Measurements from ENCODE around the gene CHCT1.

Gene CHCT1

GRCh38 chr17:60451965-60452364 is 29.7 kb downstream of the CHCT1 start:
- Histone ChIP-seq H3K27ac (no peak overlapping the region), H3K4me3 (no peak overlapping the region), H3K36me3 (ENCODE audit: insufficient read depth, low read length) (peaks cover 48% of the 10 kb centered on the region), H3K9ac (ENCODE audit: insufficient read length) (no peak overlapping the region), H3K9me3 (ENCODE audit: low read depth, low read length) (no peaks in the 10 kb centered on the region)
- TF ChIP-seq POLR2AphosphoS5 (IDR thresholded peaks at IDR 0.05; ENCODE audit: borderline replicate concordance, low read depth, low read length) (no peak), EZH2 (IDR thresholded peaks at IDR 0.05) (no peak), FOXP2 (optimal IDR thresholded peaks at IDR 0.05; ENCODE audit: control extremely low read depth, extremely low read length, insufficient read depth) (no peak)
- DNase-seq (ENCODE audit: low read depth, low spot score), result no peak

GRCh38 chr17:60455378-60455777 is 33.1 kb downstream of the CHCT1 start:
- H3K27ac ChIP-seq, result no peak overlapping the region
- no peak overlapping the region for H3K9ac ChIP-seq (ENCODE audit: insufficient read length)
- no peak for DNase-seq (ENCODE audit: low read depth, low spot score)
- no peak overlapping the region for H3K4me3 ChIP-seq
- TF ChIP-seq EZH2 (IDR thresholded peaks at IDR 0.05) (no peak), POLR2AphosphoS5 (IDR thresholded peaks at IDR 0.05; ENCODE audit: borderline replicate concordance, low read depth, low read length) (no peak), FOXP2 (optimal IDR thresholded peaks at IDR 0.05; ENCODE audit: control extremely low read depth, extremely low read length, insufficient read depth) (no peak)
- H3K36me3 ChIP-seq (ENCODE audit: insufficient read depth, low read length), result peaks cover 62% of the 10 kb centered on the region
- H3K9me3 ChIP-seq (ENCODE audit: low read depth, low read length), result no peaks in the 10 kb centered on the region

GRCh38 chr17:60457148-60457547 is 34.9 kb downstream of the CHCT1 start:
- DNase-seq (ENCODE audit: low read depth, low spot score), result no peak
- Histone ChIP-seq H3K27ac (no peak overlapping the region), H3K36me3 (ENCODE audit: insufficient read depth, low read length) (peaks cover 67% of the 10 kb centered on the region), H3K9me3 (ENCODE audit: low read depth, low read length) (no peaks in the 10 kb centered on the region), H3K9ac (ENCODE audit: insufficient read length) (no peak overlapping the region), H3K4me3 (no peak overlapping the region)
- TF ChIP-seq FOXP2 (optimal IDR thresholded peaks at IDR 0.05; ENCODE audit: control extremely low read depth, extremely low read length, insufficient read depth) (no peak), EZH2 (IDR thresholded peaks at IDR 0.05) (no peak), POLR2AphosphoS5 (IDR thresholded peaks at IDR 0.05; ENCODE audit: borderline replicate concordance, low read depth, low read length) (no peak)

- H3K9me3 ChIP-seq (ENCODE audit: low read depth, low read length), result no peaks in the 10 kb centered on the region
- H3K4me3 ChIP-seq, result no peak overlapping the region
- TF ChIP-seq FOXP2 (optimal IDR thresholded peaks at IDR 0.05; ENCODE audit: control extremely low read depth, extremely low read length, insufficient read depth) (no peak), POLR2AphosphoS5 (IDR thresholded peaks at IDR 0.05; ENCODE audit: borderline replicate concordance, low read depth, low read length) (no peak), EZH2 (IDR thresholded peaks at IDR 0.05) (no peak)
- H3K9ac ChIP-seq (ENCODE audit: insufficient read length), result no peak overlapping the region
- no peak overlapping the region for H3K27ac ChIP-seq
- peaks cover 83% of the 10 kb centered on the region for H3K36me3 ChIP-seq (ENCODE audit: insufficient read depth, low read length)
- DNase-seq (ENCODE audit: low read depth, low spot score), result no peak
Measured at GRCh38 chr17:60461584-60461983, 39.3 kb downstream of the CHCT1 start.

- Histone ChIP-seq H3K27ac (no peak overlapping the region), H3K36me3 (ENCODE audit: insufficient read depth, low read length) (peaks cover 78% of the 10 kb centered on the region), H3K9ac (ENCODE audit: insufficient read length) (no peak overlapping the region), H3K9me3 (ENCODE audit: low read depth, low read length) (no peaks in the 10 kb centered on the region), H3K4me3 (no peak overlapping the region)
- DNase-seq (ENCODE audit: low read depth, low spot score), result no peak
- TF ChIP-seq EZH2 (IDR thresholded peaks at IDR 0.05) (no peak), FOXP2 (optimal IDR thresholded peaks at IDR 0.05; ENCODE audit: control extremely low read depth, extremely low read length, insufficient read depth) (no peak), POLR2AphosphoS5 (IDR thresholded peaks at IDR 0.05; ENCODE audit: borderline replicate concordance, low read depth, low read length) (no peak)
Measured at GRCh38 chr17:60463157-60463835, 41.0 kb downstream of the CHCT1 start.

GRCh38 chr17:60464343-60464742 is 42.1 kb downstream of the CHCT1 start:
- no peak for TF ChIP-seq POLR2AphosphoS5 (IDR thresholded peaks at IDR 0.05; ENCODE audit: borderline replicate concordance, low read depth, low read length)
- no peak for TF ChIP-seq EZH2 (IDR thresholded peaks at IDR 0.05)
- no peak for TF ChIP-seq FOXP2 (optimal IDR thresholded peaks at IDR 0.05; ENCODE audit: control extremely low read depth, extremely low read length, insufficient read depth)
- DNase-seq (ENCODE audit: low read depth, low spot score), result no peak
- peaks cover 77% of the 10 kb centered on the region for H3K36me3 ChIP-seq (ENCODE audit: insufficient read depth, low read length)
- 0 out of 2 replicates have a peak overlapping the region, but pooled peaks have one; percentile 6 for H3K27ac ChIP-seq
- H3K9me3 ChIP-seq (ENCODE audit: low read depth, low read length), result no peaks in the 10 kb centered on the region
- H3K9ac ChIP-seq (ENCODE audit: insufficient read length), result no peak overlapping the region
- no peak overlapping the region for H3K4me3 ChIP-seq

- peak overlapping the region; percentile 98 for H3K27ac ChIP-seq
- H3K36me3 ChIP-seq (ENCODE audit: insufficient read depth, low read length), result peaks cover 73% of the 10 kb centered on the region
- DNase-seq (ENCODE audit: low read depth, low spot score), result no peak
- peaks cover 6% of the 10 kb centered on the region for H3K9me3 ChIP-seq (ENCODE audit: low read depth, low read length)
- H3K9ac ChIP-seq (ENCODE audit: insufficient read length), result no peak overlapping the region
- TF ChIP-seq EZH2 (IDR thresholded peaks at IDR 0.05) (no peak), FOXP2 (optimal IDR thresholded peaks at IDR 0.05; ENCODE audit: control extremely low read depth, extremely low read length, insufficient read depth) (no peak), POLR2AphosphoS5 (IDR thresholded peaks at IDR 0.05; ENCODE audit: borderline replicate concordance, low read depth, low read length) (no peak)
- H3K4me3 ChIP-seq, result no peak overlapping the region
Measured at GRCh38 chr17:60468371-60468770, 46.1 kb downstream of the CHCT1 start.

- no peak overlapping the region for H3K4me3 ChIP-seq
- peaks cover 6% of the 10 kb centered on the region for H3K9me3 ChIP-seq (ENCODE audit: low read depth, low read length)
- TF ChIP-seq POLR2AphosphoS5 (IDR thresholded peaks at IDR 0.05; ENCODE audit: borderline replicate concordance, low read depth, low read length), result no peak
- no peak for TF ChIP-seq FOXP2 (optimal IDR thresholded peaks at IDR 0.05; ENCODE audit: control extremely low read depth, extremely low read length, insufficient read depth)
- no peak for TF ChIP-seq EZH2 (IDR thresholded peaks at IDR 0.05)
- DNase-seq (ENCODE audit: low read depth, low spot score), result no peak
- peaks cover 65% of the 10 kb centered on the region for H3K36me3 ChIP-seq (ENCODE audit: insufficient read depth, low read length)
- no peak overlapping the region for H3K27ac ChIP-seq
- no peak overlapping the region for H3K9ac ChIP-seq (ENCODE audit: insufficient read length)
Measured at GRCh38 chr17:60471451-60471850, 49.2 kb downstream of the CHCT1 start.

- Histone ChIP-seq H3K36me3 (ENCODE audit: insufficient read depth, low read length) (peaks cover 66% of the 10 kb centered on the region), H3K4me3 (no peak overlapping the region), H3K27ac (no peak overlapping the region), H3K9ac (ENCODE audit: insufficient read length) (no peak overlapping the region), H3K9me3 (ENCODE audit: low read depth, low read length) (peaks cover 6% of the 10 kb centered on the region)
- no peak for TF ChIP-seq EZH2 (IDR thresholded peaks at IDR 0.05)
- TF ChIP-seq FOXP2 (optimal IDR thresholded peaks at IDR 0.05; ENCODE audit: control extremely low read depth, extremely low read length, insufficient read depth), result no peak
- TF ChIP-seq POLR2AphosphoS5 (IDR thresholded peaks at IDR 0.05; ENCODE audit: borderline replicate concordance, low read depth, low read length), result no peak
- no peak for DNase-seq (ENCODE audit: low read depth, low spot score)
Measured at GRCh38 chr17:60472449-60472848, 50.2 kb downstream of the CHCT1 start.

Data from SK-N-MC (cell line).